HG03460 (cell line): ENCODE measurements around the gene FAM163A.
"Not testable (repeated sequence)": the region's sequence is repeated elsewhere in the genome, so short reads cannot be mapped to it uniquely, and the experiment has no call there.

Experiments used
- ATAC-seq: cut with Tn5 transposase; IDR thresholded peaks from one replicate; pipeline ENCODE4 v1.9.1; 2021; ENCODE audit not compliant: unreplicated experiment

Gene FAM163A

GRCh38 chr1:179742717-179743678, at the start of gene FAM163A:
Gene FAM163A, plus strand, starts transcription at chr1:179743291. Its CDS starts 69,807 bp downstream, at chr1:179813098.
- ATAC-seq, result no peak

DNA sequence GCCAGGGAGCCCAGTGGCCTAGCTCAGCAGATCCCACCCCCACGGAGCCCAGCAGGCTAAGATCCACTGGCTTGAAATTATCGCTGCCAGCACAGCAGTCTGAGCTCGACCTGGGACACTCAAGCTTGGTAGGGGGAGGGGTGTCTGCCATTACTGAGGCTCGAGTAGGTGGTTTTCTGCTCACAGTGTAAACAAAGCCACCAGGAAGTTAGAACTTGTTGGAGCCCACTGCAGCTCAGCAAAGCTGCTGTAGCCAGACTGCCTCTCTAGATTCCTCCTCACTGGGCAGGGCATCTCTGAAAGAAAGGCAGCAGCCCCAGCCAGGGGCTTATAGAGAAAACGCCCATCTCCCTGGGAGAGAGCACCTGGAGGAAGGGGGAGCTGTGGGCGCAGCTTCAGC, 48.6 kb upstream of the FAM163A start:
- ATAC-seq, result not testable (repeated sequence)

- no peak for ATAC-seq
These were observed 40.0 kb upstream of the FAM163A start for GRCh38 chr1:179702946-179703539.

DNA sequence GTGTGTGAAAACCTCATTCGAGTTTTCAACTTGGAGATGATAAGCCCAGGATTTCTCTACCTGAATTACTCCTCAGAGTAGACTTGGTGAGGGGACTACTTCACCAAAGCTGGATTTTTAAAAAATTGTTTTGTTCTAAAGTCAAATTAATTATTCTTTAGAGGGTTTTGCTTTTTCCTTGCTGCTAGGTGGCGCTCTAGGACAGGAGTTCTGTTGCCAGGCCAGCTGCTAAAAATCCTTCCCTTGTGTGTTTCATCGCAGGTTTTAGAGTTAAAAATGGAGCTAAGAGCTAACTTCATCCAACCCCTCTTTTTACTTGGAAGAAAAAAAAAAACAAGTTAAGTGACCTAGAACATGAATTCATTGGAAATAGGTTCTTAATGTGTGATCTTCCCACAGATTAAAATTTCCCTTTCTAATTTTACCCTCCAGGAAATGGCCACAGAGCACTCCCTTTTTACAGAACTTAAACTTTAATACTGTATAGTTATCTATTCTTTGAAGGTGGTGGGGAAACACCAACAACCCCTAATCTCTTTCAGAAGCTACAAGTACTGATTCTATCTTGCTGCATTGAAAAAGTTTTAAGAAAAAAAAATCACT, 36.7 kb upstream of the FAM163A start:
- no peak for ATAC-seq

- no peak for ATAC-seq
These were observed 35.7 kb upstream of the FAM163A start for GRCh38 chr1:179707406-179707805.

DNA sequence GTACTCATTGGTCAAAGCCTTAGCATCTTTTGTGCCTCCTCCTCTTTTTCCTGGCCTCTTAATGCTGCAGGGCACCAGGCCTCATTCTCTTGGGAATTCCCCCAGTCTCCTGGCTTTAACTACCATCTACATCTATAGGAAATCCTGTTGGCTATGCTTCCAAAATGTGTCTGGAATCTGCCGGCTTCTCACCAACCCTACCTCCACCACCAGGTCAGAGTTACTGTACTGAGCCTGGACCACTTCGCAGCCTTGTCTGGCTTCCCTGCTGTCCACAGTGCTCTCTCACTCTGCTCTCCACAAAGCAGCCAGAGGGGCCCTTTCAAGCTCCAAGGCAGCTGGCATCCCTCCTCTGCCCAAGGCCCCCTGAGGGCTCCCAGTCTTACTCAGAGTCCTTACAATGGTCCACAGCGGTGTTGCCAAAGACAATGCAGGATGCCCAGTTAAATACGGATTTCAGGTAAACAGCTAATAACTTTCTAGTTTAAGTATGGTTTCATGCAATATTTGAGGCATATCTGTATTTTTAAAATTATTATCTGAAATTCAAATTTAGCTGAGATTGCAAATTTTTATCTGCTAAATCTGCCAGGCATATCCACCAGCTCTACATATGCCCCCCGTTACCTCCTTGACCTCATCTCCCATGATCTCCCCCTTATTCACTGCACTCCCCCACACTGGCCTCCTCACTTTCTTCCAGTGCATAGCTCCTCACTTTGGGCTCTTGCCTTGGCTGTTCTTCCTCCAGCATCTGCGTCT, 34.5 kb upstream of the FAM163A start:
- no peak for ATAC-seq

DNA sequence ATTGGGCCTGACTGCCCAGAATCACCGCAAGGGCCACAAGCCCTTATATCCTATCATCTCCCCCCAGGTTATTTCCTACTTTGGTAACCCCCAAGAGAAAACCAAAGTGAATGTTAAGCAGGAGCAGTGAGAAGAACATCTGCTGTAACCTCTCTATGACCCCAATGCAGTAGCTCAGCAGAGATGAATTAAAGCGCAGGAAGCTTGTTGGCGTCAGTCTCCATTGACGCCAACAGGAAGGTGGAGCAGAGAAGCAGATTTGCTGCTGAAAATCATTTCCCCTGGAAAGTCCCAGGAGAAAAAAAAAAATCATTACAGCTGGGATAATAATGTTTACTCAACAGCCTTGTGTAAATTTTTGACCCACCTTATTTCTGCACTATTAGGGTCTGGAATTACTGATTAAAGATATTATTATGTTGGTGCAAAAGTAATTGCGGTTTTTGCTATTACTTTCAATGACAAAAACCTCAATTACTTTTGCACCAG, 33.2 kb upstream of the FAM163A start:
- ATAC-seq, result peak; percentile 83

GRCh38 chr1:179714159-179714558, 28.9 kb upstream of the FAM163A start:
- ATAC-seq, result no peak

DNA sequence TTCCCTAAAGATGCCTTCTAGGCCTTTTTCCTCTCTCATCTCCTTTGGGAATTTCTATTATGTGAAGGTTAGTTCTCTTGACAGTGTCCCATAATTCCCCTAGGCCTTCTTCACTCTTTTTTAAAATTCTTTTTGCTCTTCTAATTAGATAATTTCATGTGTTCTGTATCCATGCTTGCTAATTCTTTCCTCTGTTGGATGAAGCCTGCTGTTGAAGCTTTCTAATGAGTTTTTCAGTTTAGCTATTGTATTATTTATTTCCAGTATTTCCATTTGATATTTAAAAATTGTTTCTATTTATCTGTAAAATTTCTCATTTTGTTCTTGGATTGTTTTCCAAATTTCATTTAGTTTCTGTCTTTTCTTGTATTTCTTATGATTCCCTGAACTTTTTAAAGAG, 28.5 kb upstream of the FAM163A start:
- ATAC-seq, result no peak

DNA sequence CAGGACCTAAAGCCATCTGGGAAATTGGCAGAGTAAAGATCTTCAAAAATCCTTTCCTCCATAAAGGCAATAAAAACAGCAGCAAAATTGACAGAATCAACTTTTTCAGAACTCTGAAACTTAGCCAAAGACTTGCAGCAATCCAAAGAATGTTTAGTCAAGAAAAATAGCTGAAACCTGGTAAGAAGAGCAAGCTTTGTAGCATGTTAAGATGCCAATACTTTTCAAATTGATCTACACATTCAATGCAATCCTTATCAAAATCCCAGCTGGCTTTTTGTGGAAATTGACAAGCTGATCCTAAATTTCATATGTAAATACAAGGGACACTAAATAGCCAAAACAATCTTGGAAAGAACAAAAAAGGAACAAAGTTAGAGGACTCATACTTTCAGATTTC, 23.8 kb upstream of the FAM163A start:
- no peak for ATAC-seq

GRCh38 chr1:179728271-179728670, 14.8 kb upstream of the FAM163A start:
- ATAC-seq, result no peak

DNA sequence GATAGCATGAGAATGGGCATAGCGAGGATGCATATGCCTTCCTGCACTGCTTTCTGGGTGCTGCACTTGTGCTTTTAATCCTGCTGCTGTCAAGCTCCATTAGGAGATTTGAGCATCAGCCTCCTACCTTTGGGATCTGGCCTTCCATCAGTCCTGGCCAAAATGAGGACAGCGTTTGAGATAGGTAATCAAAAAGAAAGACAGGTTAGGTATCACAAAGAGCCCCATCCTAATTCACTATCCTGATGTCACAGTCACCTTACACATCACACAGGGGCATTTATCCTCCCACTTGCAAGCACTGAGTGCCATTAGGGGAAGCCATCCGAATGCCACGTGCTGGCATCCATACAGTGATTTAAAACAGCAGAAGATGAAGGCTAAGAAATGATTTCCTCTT, 13.2 kb upstream of the FAM163A start:
- no peak for ATAC-seq

DNA sequence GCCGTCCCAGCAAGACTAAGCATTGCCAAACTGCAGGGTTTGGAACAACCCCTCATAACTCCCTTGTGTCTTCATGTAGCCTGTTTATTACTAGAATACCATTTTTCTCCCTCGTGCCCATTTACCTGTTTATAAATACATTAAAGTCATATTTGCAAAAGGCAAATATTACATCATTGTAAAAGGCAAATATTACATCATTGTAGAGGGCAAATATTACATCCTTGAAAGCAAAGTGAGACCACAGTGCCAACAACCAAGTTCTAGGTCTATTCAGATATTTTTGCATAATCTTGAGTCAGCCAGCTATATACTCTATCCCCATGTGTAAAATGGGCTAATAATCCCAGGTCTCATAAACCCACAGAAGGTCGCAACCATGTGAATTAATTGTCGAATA, 11.4 kb upstream of the FAM163A start:
- no peak for ATAC-seq

GRCh38 chr1:179742291-179742690, 800 bp upstream of the FAM163A start:
- no peak for ATAC-seq

DNA sequence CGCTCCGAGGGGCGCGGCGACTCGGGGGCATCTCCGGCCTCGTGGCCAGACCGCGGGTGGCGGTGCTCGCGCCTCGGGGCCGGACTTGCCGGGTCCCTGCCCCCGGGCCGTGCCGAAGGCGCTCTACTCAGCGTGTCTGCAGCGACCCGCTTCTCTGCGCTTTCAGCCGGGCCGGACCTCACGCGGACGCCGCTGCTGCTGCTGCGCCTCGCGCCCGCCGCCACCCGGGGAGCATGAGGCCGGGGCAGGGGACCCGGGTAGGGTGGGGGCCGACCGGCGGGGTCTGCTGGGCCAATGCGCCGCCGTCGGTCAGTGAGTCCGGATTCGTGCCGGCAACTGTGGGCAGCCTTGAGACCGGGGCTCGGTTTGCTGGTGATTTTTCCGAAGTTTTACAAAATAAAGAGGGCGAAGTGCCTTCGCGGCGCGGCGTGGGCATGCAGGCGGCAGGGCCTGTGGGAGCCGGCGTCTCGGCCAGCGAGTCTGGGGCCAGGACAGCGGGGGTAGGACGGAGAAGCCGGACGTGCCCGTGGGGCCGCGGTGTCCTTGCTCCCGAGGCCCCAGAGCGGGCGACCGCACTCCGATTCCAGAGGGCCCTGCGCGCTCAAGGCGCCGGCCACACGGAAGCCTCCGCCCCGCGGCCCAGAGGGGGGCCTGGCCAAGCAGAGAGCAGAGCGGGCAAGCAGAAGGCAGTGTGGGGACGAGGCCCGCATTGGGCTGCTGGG, 749 bp downstream of the FAM163A start:
- ATAC-seq, result no peak

DNA sequence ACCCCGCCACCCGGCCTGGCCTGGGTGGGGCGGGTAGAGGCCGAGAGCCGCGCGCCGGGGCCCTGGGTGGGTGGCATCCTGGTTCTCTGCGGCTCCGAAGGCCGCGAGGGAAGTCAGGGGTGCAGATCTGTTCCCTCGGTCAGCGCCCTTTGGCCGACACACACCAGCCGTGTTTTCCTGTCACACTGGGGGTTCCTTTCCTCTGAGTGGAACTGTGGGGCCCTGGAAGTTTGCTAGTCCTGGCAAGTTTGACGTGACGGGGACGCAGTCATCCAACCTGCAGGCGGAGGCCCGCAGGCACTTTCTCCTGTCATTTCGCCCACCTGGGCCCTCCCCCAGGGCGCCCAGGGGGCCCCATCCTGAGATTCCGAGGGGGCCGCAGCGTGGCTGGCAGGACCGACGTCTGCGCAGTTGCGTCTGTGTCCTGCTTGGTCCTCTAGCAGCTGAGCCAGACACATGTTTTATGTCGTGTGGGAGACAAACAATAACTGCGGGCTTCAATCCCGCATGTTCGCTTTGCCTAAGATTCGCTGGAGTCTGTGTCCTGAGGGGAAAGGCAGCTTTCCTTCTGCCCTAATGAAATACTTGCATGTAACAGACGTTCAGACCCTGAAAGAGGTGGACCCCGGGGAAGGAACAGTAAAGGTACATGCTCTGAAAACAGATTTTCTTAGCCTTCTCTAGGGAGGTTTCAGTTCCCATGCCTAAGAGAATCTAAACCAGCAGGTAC, 1.5 kb downstream of the FAM163A start:
- no peak for ATAC-seq

GRCh38 chr1:179745131-179745611, 2.1 kb downstream of the FAM163A start:
- ATAC-seq, result no peak

GRCh38 chr1:179745743-179746142, 2.7 kb downstream of the FAM163A start:
- ATAC-seq, result no peak

- no peak for ATAC-seq
These were observed 4.5 kb downstream of the FAM163A start for GRCh38 chr1:179747611-179748010.

DNA sequence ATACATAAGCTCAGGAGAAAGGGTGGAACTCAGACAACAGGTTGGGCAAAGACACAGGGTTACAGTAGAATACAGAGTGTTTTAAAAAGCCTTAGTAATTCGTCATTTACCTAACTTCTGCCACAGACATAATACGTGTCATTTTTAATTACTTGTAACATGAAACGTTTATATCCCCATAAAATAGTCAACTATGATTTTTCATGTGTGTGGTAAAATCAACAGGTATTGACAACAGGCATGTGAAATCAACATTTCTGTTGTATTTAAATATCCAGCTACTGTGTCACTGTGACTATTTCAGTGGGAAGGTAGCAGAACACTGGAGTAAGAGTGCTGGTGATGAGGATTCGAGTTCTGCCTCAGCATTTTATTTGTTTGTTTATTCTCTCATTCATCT, 5.7 kb downstream of the FAM163A start:
- ATAC-seq, result no peak
